Nephron progenitor cell (in vitro differentiated cells): ENCODE results near the gene TRIM34.
A peak's percentile ranks its signal among the peaks of the same experiment; 100 is the strongest.
"Not testable (repeated sequence)": the region's sequence is repeated elsewhere in the genome, so short reads cannot be mapped to it uniquely, and the experiment has no call there.

Experiments used
- DNase-seq: peaks from one replicate; pipeline ENCODE4 v3.0.0; 2021
- H3K27ac Mint-ChIP-seq: 2 replicates; pipeline ENCODE4 v1.8.0; 2021; ENCODE audit warnings: mild to moderate bottlenecking, moderate library complexity, mixed read lengths
- H3K27me3 Mint-ChIP-seq: 2 replicates; pipeline ENCODE4 v1.8.0; 2021; ENCODE audit warnings: mild to moderate bottlenecking, low read depth, mixed read lengths; ENCODE audit not compliant: poor library complexity
- H3K36me3 Mint-ChIP-seq: 2 replicates; pipeline ENCODE4 v1.8.0; 2021; ENCODE audit warnings: low read depth, mixed read lengths
- H3K4me1 Mint-ChIP-seq: 2 replicates; pipeline ENCODE4 v1.8.0; 2021; ENCODE audit warnings: mixed read lengths
- H3K4me3 Mint-ChIP-seq: 2 replicates; pipeline ENCODE4 v1.8.0; 2021; ENCODE audit warnings: mild to moderate bottlenecking, moderate library complexity, mixed read lengths
- H3K9me3 Mint-ChIP-seq: 2 replicates; pipeline ENCODE4 v1.8.0; 2021; ENCODE audit warnings: mild to moderate bottlenecking, moderate library complexity, mixed read lengths
- CTCF ChIP-seq: fragments of 200-600 bp; sonication (generic); IDR thresholded peaks from 2 replicates; pipeline ENCODE4 v1.5.0; 2021; ENCODE audit warnings: antibody characterized with exemption

TRIM34 gene

GRCh38 chr11:5600374-5600851 is 24.4 kb upstream of the TRIM34 start:
- TF ChIP-seq CTCF = peak; percentile 76
- H3K4me1 Mint-ChIP-seq = peaks cover 53% of the 10 kb centered on the region
- peaks cover 26% of the 10 kb centered on the region for H3K36me3 Mint-ChIP-seq
- no peak overlapping the region for H3K4me3 Mint-ChIP-seq
- peak overlapping the region; percentile 39 for H3K27ac Mint-ChIP-seq
- H3K9me3 Mint-ChIP-seq = no peaks in the 10 kb centered on the region
- DNase-seq = peak; percentile 55
- H3K27me3 Mint-ChIP-seq = no peaks in the 10 kb centered on the region

GRCh38 chr11:5602791-5603190 is 22.0 kb upstream of the TRIM34 start:
- Mint-ChIP-seq H3K36me3 (peaks cover 50% of the 10 kb centered on the region), H3K4me1 (peaks cover 39% of the 10 kb centered on the region)
- not testable (repeated sequence) for H3K9me3 Mint-ChIP-seq, DNase-seq, H3K27me3 Mint-ChIP-seq, H3K4me3 Mint-ChIP-seq, H3K27ac Mint-ChIP-seq

- H3K9me3 Mint-ChIP-seq = no peaks in the 10 kb centered on the region
- peaks cover 55% of the 10 kb centered on the region for H3K36me3 Mint-ChIP-seq
- DNase-seq = no peak
- H3K4me1 Mint-ChIP-seq = peaks cover 38% of the 10 kb centered on the region
- H3K4me3 Mint-ChIP-seq = no peak overlapping the region
- peak overlapping the region; percentile 71 for H3K27ac Mint-ChIP-seq
- TF ChIP-seq CTCF = no peak
- no peaks in the 10 kb centered on the region for H3K27me3 Mint-ChIP-seq
These were observed 21.5 kb upstream of the TRIM34 start for GRCh38 chr11:5603326-5603725.

- Mint-ChIP-seq H3K27ac (peak overlapping the region; percentile 87), H3K36me3 (peaks cover 59% of the 10 kb centered on the region)
These were observed 19.9 kb upstream of the TRIM34 start for GRCh38 chr11:5604896-5605295.

GRCh38 chr11:5605849-5606248 is 19.0 kb upstream of the TRIM34 start:
- no peak for DNase-seq
- TF ChIP-seq CTCF = no peak
- Mint-ChIP-seq H3K36me3 (peaks cover 69% of the 10 kb centered on the region), H3K4me3 (no peak overlapping the region), H3K9me3 (no peaks in the 10 kb centered on the region), H3K27ac (no peak overlapping the region), H3K4me1 (peaks cover 35% of the 10 kb centered on the region), H3K27me3 (peaks cover 2% of the 10 kb centered on the region)

More at GRCh38 chr11:5604896-5605295, 19.9 kb upstream of the TRIM34 start:
- Mint-ChIP-seq H3K27me3 (no peaks in the 10 kb centered on the region), H3K9me3 (no peaks in the 10 kb centered on the region), H3K4me1 (peaks cover 42% of the 10 kb centered on the region), H3K4me3 (no peak overlapping the region)
- no peak for TF ChIP-seq CTCF
- no peak for DNase-seq

- no peak for TF ChIP-seq CTCF
- no peak overlapping the region for H3K27ac Mint-ChIP-seq
- no peak overlapping the region for H3K4me3 Mint-ChIP-seq
- peaks cover 2% of the 10 kb centered on the region for H3K27me3 Mint-ChIP-seq
- H3K4me1 Mint-ChIP-seq = peaks cover 19% of the 10 kb centered on the region
- DNase-seq = no peak
- peaks cover 69% of the 10 kb centered on the region for H3K36me3 Mint-ChIP-seq
- H3K9me3 Mint-ChIP-seq = no peaks in the 10 kb centered on the region
These were observed 16.0 kb upstream of the TRIM34 start for GRCh38 chr11:5608808-5609207.
